Activated CD4-positive, alpha-beta T cell treated with anti-CD3 and anti-CD28 coated beads for 48 hours (primary cell): ENCODE data around the gene RNF32.
"Not testable (repeated sequence)": the region's sequence is repeated elsewhere in the genome, so short reads cannot be mapped to it uniquely, and the experiment has no call there.

ENCODE experiments used
- DNase-seq: peaks from one replicate; pipeline ENCODE4 v3.0.0-alpha.2; 2020

The RNF32 gene

GRCh38 chr7:156676263-156676662 lies 35.7 kb downstream of the RNF32 start:
- no peak for DNase-seq

- no peak for DNase-seq
Observed at GRCh38 chr7:156677374-156678054, 36.9 kb downstream of the RNF32 start.

- no peak for DNase-seq
Observed at GRCh38 chr7:156680281-156680680, 39.7 kb downstream of the RNF32 start.

- no peak for DNase-seq
Observed at GRCh38 chr7:156682928-156683327, 42.4 kb downstream of the RNF32 start.

GRCh38 chr7:156684251-156684650 lies 43.7 kb downstream of the RNF32 start:
- no peak for DNase-seq

- no peak for DNase-seq
Observed at GRCh38 chr7:156684661-156685060, 44.1 kb downstream of the RNF32 start.

- no peak for DNase-seq
Observed at GRCh38 chr7:156691764-156692163, 51.2 kb downstream of the RNF32 start.

- DNase-seq: no peak
Observed at GRCh38 chr7:156692849-156693248, 52.3 kb downstream of the RNF32 start.

GRCh38 chr7:156693627-156694026 lies 53.1 kb downstream of the RNF32 start:
- no peak for DNase-seq

- not testable (repeated sequence) for DNase-seq
Observed at GRCh38 chr7:156697283-156697682, 56.7 kb downstream of the RNF32 start.

- DNase-seq: not testable (repeated sequence)
Observed at GRCh38 chr7:156698512-156698911, 57.9 kb downstream of the RNF32 start.

GRCh38 chr7:156701787-156702186 lies 61.2 kb downstream of the RNF32 start:
- DNase-seq: not testable (repeated sequence)

- no peak for DNase-seq
Observed at GRCh38 chr7:156702399-156702798, 61.8 kb downstream of the RNF32 start.

GRCh38 chr7:156703209-156703608 lies 62.6 kb downstream of the RNF32 start:
- DNase-seq: no peak

GRCh38 chr7:156703773-156704482 lies 63.4 kb downstream of the RNF32 start:
- DNase-seq: no peak

GRCh38 chr7:156722043-156722826 lies 81.7 kb downstream of the RNF32 start:
- no peak for DNase-seq

- DNase-seq: no peak
Observed at GRCh38 chr7:156725073-156725472, 84.5 kb downstream of the RNF32 start.

- DNase-seq: no peak
Observed at GRCh38 chr7:156725936-156726335, 85.4 kb downstream of the RNF32 start.
